ENCODE results near the gene LINC01488.

- TF ChIP-seq CTCF (IDR thresholded peaks at IDR 0.05) (no peak), POLR2A (IDR thresholded peaks at IDR 0.05) (no peak), EP300 (IDR thresholded peaks at IDR 0.05) (no peak)
Observed at GRCh38 chr11:69467646-69468045, 13.8 kb upstream of the LINC01488 start.

Measured in ovary (tissue), 3 donors.